Measurements from ENCODE around the gene HMX3. TPM values are rescaled to one million over a fixed set of nuclear protein-coding genes. Genes with fewer than 3 reads are reported as not detected.

Gene HMX3
- total RNA-seq, 2 donors from 2014 or later = not detected

DNA sequence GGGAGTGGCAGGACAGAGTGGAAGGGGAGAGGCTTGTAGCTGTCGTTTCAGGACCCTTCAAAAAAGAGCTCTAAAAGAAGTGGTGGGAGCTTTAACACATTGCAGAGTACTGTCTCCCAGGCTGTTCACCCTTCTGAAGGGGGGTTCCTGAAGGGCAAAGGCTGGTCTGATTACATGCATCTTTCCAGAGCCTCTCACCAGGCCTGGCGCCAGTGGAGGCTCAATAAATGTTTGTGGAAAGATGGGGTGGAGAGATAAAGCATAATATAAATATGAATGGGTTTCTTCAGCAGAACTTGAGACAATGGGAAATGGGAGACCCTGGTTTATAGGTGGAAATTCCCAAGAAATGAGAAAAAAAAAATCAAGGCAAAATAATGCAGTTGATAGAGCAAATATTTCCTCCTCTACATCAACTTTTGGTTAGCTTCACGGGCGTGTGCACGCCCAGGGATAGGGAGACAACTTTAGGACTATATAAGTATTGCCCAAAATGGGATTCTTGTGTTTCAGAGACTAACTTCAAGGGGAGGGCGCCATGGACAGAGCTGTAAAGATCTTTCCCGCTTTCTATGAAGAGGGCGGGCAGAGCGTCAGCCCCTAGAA is 17.8 kb downstream of the HMX3 start:
- H3K4me3 ChIP-seq (ENCODE audit: low read length) = no peak overlapping the region
- Mint-ChIP-seq H3K4me3 (peak overlapping the region; percentile 96), H3K9me3 (no peaks in the 10 kb centered on the region), H3K27me3 (ENCODE audit: insufficient read depth) (peaks cover 51% of the 10 kb centered on the region), H3K36me3 (ENCODE audit: low read depth) (peaks cover 31% of the 10 kb centered on the region), H3K27ac (no peak overlapping the region), H3K4me1 (peaks cover 16% of the 10 kb centered on the region)
- H3K27me3 ChIP-seq (ENCODE audit: control insufficient read depth, insufficient read depth, low read length, poor library complexity, severe bottlenecking) = peaks cover 51% of the 10 kb centered on the region
- WGBS, 2 experiments (ENCODE audit: insufficient coverage in 1 of 2, insufficient read length in 1 of 2) = 50 to 72% methylated on average over 3 to 9 of the region's 9 CpGs
- H3K4me1 ChIP-seq (ENCODE audit: control insufficient read depth, insufficient read depth, low read length) = peaks cover 3% of the 10 kb centered on the region
- TF ChIP-seq, protein P1, sequence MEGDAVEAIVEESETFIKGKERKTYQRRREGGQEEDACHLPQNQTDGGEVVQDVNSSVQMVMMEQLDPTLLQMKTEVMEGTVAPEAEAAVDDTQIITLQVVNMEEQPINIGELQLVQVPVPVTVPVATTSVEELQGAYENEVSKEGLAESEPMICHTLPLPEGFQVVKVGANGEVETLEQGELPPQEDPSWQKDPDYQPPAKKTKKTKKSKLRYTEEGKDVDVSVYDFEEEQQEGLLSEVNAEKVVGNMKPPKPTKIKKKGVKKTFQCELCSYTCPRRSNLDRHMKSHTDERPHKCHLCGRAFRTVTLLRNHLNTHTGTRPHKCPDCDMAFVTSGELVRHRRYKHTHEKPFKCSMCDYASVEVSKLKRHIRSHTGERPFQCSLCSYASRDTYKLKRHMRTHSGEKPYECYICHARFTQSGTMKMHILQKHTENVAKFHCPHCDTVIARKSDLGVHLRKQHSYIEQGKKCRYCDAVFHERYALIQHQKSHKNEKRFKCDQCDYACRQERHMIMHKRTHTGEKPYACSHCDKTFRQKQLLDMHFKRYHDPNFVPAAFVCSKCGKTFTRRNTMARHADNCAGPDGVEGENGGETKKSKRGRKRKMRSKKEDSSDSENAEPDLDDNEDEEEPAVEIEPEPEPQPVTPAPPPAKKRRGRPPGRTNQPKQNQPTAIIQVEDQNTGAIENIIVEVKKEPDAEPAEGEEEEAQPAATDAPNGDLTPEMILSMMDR (conservative IDR thresholded peaks at IDR 0.05) = no peak
- no peak overlapping the region for H3K9ac ChIP-seq (ENCODE audit: extremely low read depth, low read length, poor library complexity, severe bottlenecking)
- no peak overlapping the region for H3K27ac ChIP-seq (ENCODE audit: low read depth, low read length)
- H3K36me3 ChIP-seq (ENCODE audit: control insufficient read depth, insufficient read depth, low read length) = peaks cover 34% of the 10 kb centered on the region
- H3K9me3 ChIP-seq (ENCODE audit: control insufficient read depth, low read length) = no peaks in the 10 kb centered on the region
- DNase-seq = no peak

DNA sequence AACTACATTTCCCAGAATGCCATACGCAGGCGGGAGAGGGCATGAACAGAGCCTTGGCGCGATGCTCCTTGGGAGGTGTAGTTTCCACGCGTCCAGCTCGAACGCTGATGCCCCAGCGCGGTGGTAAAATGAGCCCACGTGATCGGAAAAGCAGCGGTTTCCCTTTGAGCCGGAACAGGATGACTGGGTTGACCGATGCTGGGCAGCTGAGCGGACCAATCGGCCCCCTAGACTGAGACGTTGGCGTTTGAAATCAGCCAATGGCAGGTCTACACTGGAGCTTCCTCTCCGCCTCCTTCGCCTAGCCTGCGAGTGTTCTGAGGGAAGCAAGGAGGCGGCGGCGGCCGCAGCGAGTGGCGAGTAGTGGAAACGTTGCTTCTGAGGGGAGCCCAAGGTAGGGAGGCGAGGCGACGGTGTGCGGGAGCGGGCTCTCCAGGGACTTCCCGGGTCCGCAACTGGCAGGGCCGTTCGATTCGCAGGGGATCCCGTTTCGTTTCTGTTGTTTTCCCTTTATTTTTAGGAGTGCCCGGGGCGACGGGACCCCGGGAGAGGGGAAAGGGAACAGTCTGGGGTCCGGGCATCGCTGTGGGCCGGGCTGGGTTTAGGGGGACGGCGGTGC is 18.4 kb downstream of the HMX3 start, which contains the start of gene BUB3:
Gene BUB3 (plus strand): TSS at position 311 of the 619 bp plus-strand sequence. CDS start 516 bp downstream, outside the sequence.
- TF ChIP-seq, protein P1 (conservative IDR thresholded peaks at IDR 0.05) = peak; percentile 36
- peak within 1 kb of the TSS; percentile 62 for H3K27ac ChIP-seq (ENCODE audit: low read depth, low read length)

DNA sequence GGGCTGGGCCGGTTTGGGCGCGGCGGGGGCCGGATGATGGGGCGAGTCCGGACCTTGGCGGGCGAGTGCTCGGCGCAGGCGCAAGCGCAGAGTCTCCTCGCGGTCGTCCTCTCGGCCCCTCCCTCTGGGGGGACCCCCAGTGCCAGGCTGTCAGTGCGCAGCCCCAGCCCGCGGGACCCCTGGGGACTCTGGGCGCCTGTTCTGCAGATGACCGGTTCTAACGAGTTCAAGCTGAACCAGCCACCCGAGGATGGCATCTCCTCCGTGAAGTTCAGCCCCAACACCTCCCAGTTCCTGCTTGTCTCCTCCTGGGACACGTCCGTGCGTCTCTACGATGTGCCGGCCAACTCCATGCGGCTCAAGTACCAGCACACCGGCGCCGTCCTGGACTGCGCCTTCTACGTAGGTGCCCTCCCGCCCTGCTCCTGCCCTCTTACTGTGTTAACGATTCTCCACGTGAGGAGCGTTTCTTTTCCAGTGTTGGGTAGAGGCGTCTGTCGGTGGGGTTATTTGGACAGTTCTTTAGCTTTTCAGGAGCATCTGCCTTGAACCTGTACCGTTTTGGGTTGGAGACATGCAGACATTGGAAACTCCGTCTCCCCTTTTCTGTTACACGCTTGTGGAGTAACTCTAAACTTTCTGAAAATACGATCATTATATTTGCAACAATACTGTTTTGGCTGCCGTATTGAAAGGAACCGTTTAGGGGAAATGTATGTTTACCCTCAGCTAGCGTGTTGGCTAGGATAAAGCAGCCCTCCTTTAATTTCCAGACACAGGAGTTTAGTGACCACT is 19.1 kb downstream of the HMX3 start:
- peak overlapping the region; percentile 62 for H3K27ac ChIP-seq (ENCODE audit: low read depth, low read length)
- peaks cover 37% of the 10 kb centered on the region for H3K36me3 Mint-ChIP-seq (ENCODE audit: low read depth)
- H3K4me1 Mint-ChIP-seq = peaks cover 11% of the 10 kb centered on the region

More for the DNA sequence above, 18.4 kb downstream of the HMX3 start, which contains the start of gene BUB3:
- Histone ChIP-seq H3K27me3 (ENCODE audit: control insufficient read depth, insufficient read depth, low read length, poor library complexity, severe bottlenecking) (peaks cover 45% of the 10 kb centered on the region), H3K4me1 (ENCODE audit: control insufficient read depth, insufficient read depth, low read length) (peaks cover 3% of the 10 kb centered on the region), H3K9me3 (ENCODE audit: control insufficient read depth, low read length) (no peaks in the 10 kb centered on the region), H3K4me3 (ENCODE audit: low read length) (peak within 1 kb of the TSS; percentile 92), H3K9ac (ENCODE audit: extremely low read depth, low read length, poor library complexity, severe bottlenecking) (peak within 1 kb of the TSS; percentile 58), H3K36me3 (ENCODE audit: control insufficient read depth, insufficient read depth, low read length) (peaks cover 38% of the 10 kb centered on the region)
- DNase-seq = peak; percentile 99
- Mint-ChIP-seq H3K4me3 (peak within 1 kb of the TSS; percentile 96), H3K27ac (peak within 1 kb of the TSS; percentile 97), H3K9me3 (no peaks in the 10 kb centered on the region), H3K27me3 (ENCODE audit: insufficient read depth) (peaks cover 45% of the 10 kb centered on the region), H3K4me1 (peaks cover 11% of the 10 kb centered on the region), H3K36me3 (ENCODE audit: low read depth) (peaks cover 34% of the 10 kb centered on the region)
- 0 to 1% methylated on average over 19 to 50 of the region's 50 CpGs for WGBS, 2 experiments (ENCODE audit: insufficient coverage in 1 of 2, insufficient read length in 1 of 2)

More for the DNA sequence above, 19.1 kb downstream of the HMX3 start:
- peak overlapping the region; percentile 97 for H3K27ac Mint-ChIP-seq
- TF ChIP-seq, protein P1 (conservative IDR thresholded peaks at IDR 0.05) = no peak
- Histone ChIP-seq H3K9ac (ENCODE audit: extremely low read depth, low read length, poor library complexity, severe bottlenecking) (peak overlapping the region; percentile 58), H3K9me3 (ENCODE audit: control insufficient read depth, low read length) (no peaks in the 10 kb centered on the region), H3K4me1 (ENCODE audit: control insufficient read depth, insufficient read depth, low read length) (peaks cover 3% of the 10 kb centered on the region), H3K27me3 (ENCODE audit: control insufficient read depth, insufficient read depth, low read length, poor library complexity, severe bottlenecking) (peaks cover 38% of the 10 kb centered on the region), H3K4me3 (ENCODE audit: low read length) (peak overlapping the region; percentile 92), H3K36me3 (ENCODE audit: control insufficient read depth, insufficient read depth, low read length) (peaks cover 41% of the 10 kb centered on the region)
- peak overlapping the region; percentile 96 for H3K4me3 Mint-ChIP-seq
- H3K9me3 Mint-ChIP-seq = no peaks in the 10 kb centered on the region
- H3K27me3 Mint-ChIP-seq (ENCODE audit: insufficient read depth) = peaks cover 39% of the 10 kb centered on the region
- WGBS, 2 experiments (ENCODE audit: insufficient coverage in 1 of 2, insufficient read length in 1 of 2) = 5 to 6% methylated on average over 41 to 49 of the region's 49 CpGs
- DNase-seq = peak; percentile 84

All from endodermal cell (in vitro differentiated cells).